ENCODE measurements around the gene ANGPTL2. TPM values are rescaled to one million over a fixed set of nuclear protein-coding genes. Genes with fewer than 3 reads are reported as not detected.

ANGPTL2 gene
- 12.0 and 14.6 TPM in 2 replicates for total RNA-seq

GRCh38 chr9:127122176-127123063 is at the start of gene ANGPTL2:
Gene ANGPTL2 (minus strand): TSS chr9:127122635. CDS start chr9:127108731, 13,904 bp downstream.

Other genes with a start within 250 kb of the ANGPTL2 start
- 0.97 and 2.7 TPM in 2 replicates for gene RALGPS1, start 207.9 kb downstream of the ANGPTL2 start, total RNA-seq
- 1.6 and 3.3 TPM in 2 replicates for gene GARNL3, start 142.1 kb upstream of the ANGPTL2 start, total RNA-seq